Hepatocyte (in vitro differentiated cells): Measurements from ENCODE around the gene PIEZO1. TPM values are rescaled to one million over a fixed set of nuclear protein-coding genes. Genes with fewer than 3 reads are reported as not detected.
"Not testable (repeated sequence)": the region's sequence is repeated elsewhere in the genome, so short reads cannot be mapped to it uniquely, and the experiment has no call there.

Experiments
- DNase-seq: peaks from one replicate; pipeline ENCODE4 v3.0.0-alpha.2; 2016; ENCODE audit warnings: low spot score
- H2AFZ ChIP-seq: fragments of 200-600 bp; sonication (generic); 2 replicates; pipeline ENCODE4 v1.6.0; 2016; ENCODE audit warnings: antibody characterized with exemption, mild to moderate bottlenecking
- H3K27ac ChIP-seq: fragments of 200-600 bp; sonication (generic); 2 replicates; pipeline ENCODE4 v1.5.1; 2016; ENCODE audit warnings: mild to moderate bottlenecking
- H3K27me3 ChIP-seq: fragments of 200-600 bp; sonication (generic); 2 replicates; pipeline ENCODE4 v1.6.1; 2016
- H3K36me3 ChIP-seq: fragments of 200-600 bp; sonication (generic); replicated peaks from 2 replicates; pipeline ENCODE4 v1.5.1; 2016; ENCODE audit warnings: low read depth; ENCODE audit not compliant: insufficient read depth
- H3K4me1 ChIP-seq: fragments of 200-600 bp; sonication (generic); 2 replicates; pipeline ENCODE4 v1.5.1; 2016; ENCODE audit warnings: mild to moderate bottlenecking, moderate library complexity; ENCODE audit not compliant: insufficient read depth
- H3K4me2 ChIP-seq: fragments of 200-600 bp; sonication (generic); 2 replicates; pipeline ENCODE4 v1.6.0; 2016
- H3K4me3 ChIP-seq: fragments of 200-600 bp; sonication (generic); 2 replicates; pipeline ENCODE4 v1.5.1; 2016; ENCODE audit warnings: mild to moderate bottlenecking
- H3K79me2 ChIP-seq: fragments of 200-600 bp; sonication (generic); 2 replicates; pipeline ENCODE4 v1.6.0; 2017; ENCODE audit warnings: mild to moderate bottlenecking
- H3K9me2 ChIP-seq: fragments of 200-600 bp; sonication (generic); replicated peaks from 2 replicates; pipeline ENCODE4 v1.6.0; 2017; ENCODE audit warnings: mild to moderate bottlenecking; ENCODE audit not compliant: insufficient read depth
- H3K9me3 ChIP-seq: fragments of 200-600 bp; sonication (generic); 2 replicates; pipeline ENCODE4 v1.5.1; 2016; ENCODE audit warnings: low read depth, mild to moderate bottlenecking
- H4K20me1 ChIP-seq: fragments of 200-600 bp; sonication (generic); 2 replicates; pipeline ENCODE4 v1.6.0; 2016; ENCODE audit warnings: mild to moderate bottlenecking; ENCODE audit not compliant: insufficient read depth, poor library complexity, severe bottlenecking
- EZH2 ChIP-seq: fragments of 200-600 bp; sonication (generic); IDR thresholded peaks from 2 replicates; pipeline ENCODE4 v1.6.1; 2016; ENCODE audit warnings: antibody characterized with exemption, mild to moderate bottlenecking, borderline replicate concordance
- EZH2phosphoT487 ChIP-seq: fragments of 200-600 bp; sonication (generic); IDR thresholded peaks from one replicate; pipeline ENCODE4 v1.6.1; 2018; ENCODE audit warnings: antibody characterized with exemption, mild to moderate bottlenecking, low read depth, moderate library complexity; ENCODE audit not compliant: unreplicated experiment, severe bottlenecking
- WGBS: methylation state at CpG from one replicate; pipeline ENCODE4 v1.1.6; 2016; ENCODE audit warnings: low lambda C conversion rate; ENCODE audit errors: missing lambda C conversion rate; 5-methylcytosine and 5-hydroxymethylcytosine counted together
- microRNA-seq: library from miRNA; unstranded; fragments of <30 nt; microRNA quantifications from one replicate; pipeline ENCODE4, GENCODE V29; 2017
- polyA plus RNA-seq: library from polyadenylated mRNA; unstranded; fragments of >200 nt; fragmentation: Nextera tagmentation; extraction: Ambion mirVana; gene quantifications from 2 replicates; pipeline ENCODE4 v1.2.1, GENCODE V29; 2016
- total RNA-seq: library from RNA; depleted of rRNA; stranded (reverse); fragments of >200 nt; gene quantifications from 2 replicates; pipeline ENCODE4 v1.2.3, GENCODE V29; 2014
- TF ChIP-seq, protein P1 (sequence below): fragments of 200-600 bp; sonication (generic); IDR thresholded peaks from 2 replicates; pipeline ENCODE4 v1.5.1; 2016; ENCODE audit warnings: antibody characterized with exemption, mild to moderate bottlenecking; ENCODE audit not compliant: poor library complexity

The PIEZO1 gene
- total and polyA plus RNA-seq, 2 experiments from 2014 or later = 70.6 to 77.0 TPM

- no peaks in the 10 kb centered on the region for H3K9me3 ChIP-seq
- peaks cover 6% of the 10 kb centered on the region for H3K79me2 ChIP-seq
- no peaks in the 10 kb centered on the region for H4K20me1 ChIP-seq
- H3K27ac ChIP-seq = no peak overlapping the region
- no peak overlapping the region for H3K4me3 ChIP-seq
- TF ChIP-seq EZH2 (no peak), EZH2phosphoT487 (no peak)
- TF ChIP-seq, protein P1, sequence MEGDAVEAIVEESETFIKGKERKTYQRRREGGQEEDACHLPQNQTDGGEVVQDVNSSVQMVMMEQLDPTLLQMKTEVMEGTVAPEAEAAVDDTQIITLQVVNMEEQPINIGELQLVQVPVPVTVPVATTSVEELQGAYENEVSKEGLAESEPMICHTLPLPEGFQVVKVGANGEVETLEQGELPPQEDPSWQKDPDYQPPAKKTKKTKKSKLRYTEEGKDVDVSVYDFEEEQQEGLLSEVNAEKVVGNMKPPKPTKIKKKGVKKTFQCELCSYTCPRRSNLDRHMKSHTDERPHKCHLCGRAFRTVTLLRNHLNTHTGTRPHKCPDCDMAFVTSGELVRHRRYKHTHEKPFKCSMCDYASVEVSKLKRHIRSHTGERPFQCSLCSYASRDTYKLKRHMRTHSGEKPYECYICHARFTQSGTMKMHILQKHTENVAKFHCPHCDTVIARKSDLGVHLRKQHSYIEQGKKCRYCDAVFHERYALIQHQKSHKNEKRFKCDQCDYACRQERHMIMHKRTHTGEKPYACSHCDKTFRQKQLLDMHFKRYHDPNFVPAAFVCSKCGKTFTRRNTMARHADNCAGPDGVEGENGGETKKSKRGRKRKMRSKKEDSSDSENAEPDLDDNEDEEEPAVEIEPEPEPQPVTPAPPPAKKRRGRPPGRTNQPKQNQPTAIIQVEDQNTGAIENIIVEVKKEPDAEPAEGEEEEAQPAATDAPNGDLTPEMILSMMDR = no peak
- H3K4me2 ChIP-seq = no peak overlapping the region
- H2AFZ ChIP-seq = no peak overlapping the region
- WGBS = 87% methylated on average over 10 of the region's 10 CpGs
- H3K27me3 ChIP-seq = no peaks in the 10 kb centered on the region
- no peaks in the 10 kb centered on the region for H3K9me2 ChIP-seq
- no peaks in the 10 kb centered on the region for H3K4me1 ChIP-seq
- DNase-seq = no peak
- no peaks in the 10 kb centered on the region for H3K36me3 ChIP-seq
Measured at GRCh38 chr16:88669980-88670379, 115.0 kb downstream of the PIEZO1 start.

DNA sequence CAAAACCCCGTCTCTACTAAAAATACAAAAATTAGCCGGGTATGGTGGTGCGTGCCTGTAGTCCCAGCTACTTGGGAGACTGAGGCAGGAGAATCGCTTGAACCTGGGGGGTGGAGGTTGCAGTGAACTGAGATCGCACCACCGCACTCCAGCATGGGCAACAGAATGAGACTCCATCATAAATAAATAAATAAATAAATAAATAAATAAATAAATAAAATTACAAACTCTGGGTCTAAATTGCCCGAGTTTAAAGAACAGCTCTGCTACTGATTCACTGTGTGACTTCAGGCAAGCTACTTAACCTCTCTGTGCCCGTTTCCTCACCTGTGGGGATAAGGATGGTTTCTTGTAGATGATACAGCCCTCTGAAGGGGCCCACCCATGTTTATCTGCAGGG is 115.5 kb downstream of the PIEZO1 start:
- H3K4me3 ChIP-seq, H3K36me3 ChIP-seq, H2AFZ ChIP-seq, H3K9me3 ChIP-seq, H3K9me2 ChIP-seq, H4K20me1 ChIP-seq, DNase-seq, H3K4me1 ChIP-seq, H3K4me2 ChIP-seq, H3K27ac ChIP-seq, H3K27me3 ChIP-seq: not testable (repeated sequence)
- peaks cover 11% of the 10 kb centered on the region for H3K79me2 ChIP-seq
- WGBS = 95% methylated on average over 8 of the region's 8 CpGs

DNA sequence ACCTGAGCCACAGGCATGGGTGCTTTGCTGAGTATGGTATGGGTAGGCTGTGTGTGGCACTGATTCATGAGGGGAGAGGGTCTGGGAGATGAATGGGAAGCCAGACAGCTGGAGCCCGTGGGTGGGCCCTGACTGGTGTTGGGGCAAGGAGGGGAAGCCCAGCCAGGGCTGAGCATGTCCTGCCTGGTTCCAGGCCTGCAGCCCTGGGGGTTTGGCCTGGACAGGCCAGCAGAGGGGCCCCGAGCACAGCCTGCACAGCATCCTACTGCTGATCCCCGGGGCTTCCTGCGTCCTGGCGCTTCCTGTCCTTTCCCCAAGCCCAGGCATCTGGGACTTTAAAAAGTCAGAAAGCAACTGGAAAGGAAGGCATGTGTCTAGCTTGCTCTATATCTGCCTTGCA is 117.6 kb downstream of the PIEZO1 start:
- Histone ChIP-seq H3K27me3 (no peaks in the 10 kb centered on the region), H4K20me1 (peaks cover under 1% of the 10 kb centered on the region), H3K4me3 (no peak overlapping the region), H3K4me1 (peaks cover 2% of the 10 kb centered on the region), H2AFZ (no peak overlapping the region), H3K4me2 (no peak overlapping the region), H3K9me3 (no peaks in the 10 kb centered on the region), H3K79me2 (peaks cover 23% of the 10 kb centered on the region), H3K36me3 (no peaks in the 10 kb centered on the region), H3K9me2 (no peaks in the 10 kb centered on the region), H3K27ac (no peak overlapping the region)
- 50% methylated on average over 5 of the region's 5 CpGs for WGBS
- DNase-seq = no peak
- TF ChIP-seq EZH2phosphoT487 = no peak
- TF ChIP-seq EZH2 = no peak
- TF ChIP-seq, protein P1 = no peak

DNA sequence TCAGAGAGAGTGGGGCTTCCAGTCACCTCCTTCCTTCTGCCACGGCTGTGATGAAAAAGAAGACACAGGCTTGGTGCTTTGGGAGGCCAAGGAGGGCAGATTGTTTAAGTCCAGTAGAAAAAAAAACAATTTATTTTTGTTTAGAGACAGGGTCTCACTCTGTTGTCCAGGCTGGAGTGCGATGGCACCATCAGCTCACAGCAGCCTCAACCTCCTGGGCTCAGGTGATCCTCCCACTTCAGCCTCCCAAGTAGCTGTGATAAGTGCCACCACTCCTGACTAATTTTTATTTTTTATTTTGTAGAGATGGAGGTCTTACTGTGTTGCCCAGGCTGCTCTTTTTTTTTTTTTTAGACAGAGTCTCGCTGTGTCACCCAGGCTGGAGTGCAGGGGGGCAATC is 119.5 kb downstream of the PIEZO1 start:
- no peak for DNase-seq
- H2AFZ ChIP-seq = no peak overlapping the region
- H3K4me1 ChIP-seq = peaks cover 14% of the 10 kb centered on the region
- TF ChIP-seq, protein P1 = no peak
- TF ChIP-seq EZH2 (no peak), EZH2phosphoT487 (no peak)
- H3K79me2 ChIP-seq = peaks cover 42% of the 10 kb centered on the region
- no peaks in the 10 kb centered on the region for H3K9me3 ChIP-seq
- no peak overlapping the region for H3K4me3 ChIP-seq
- H3K36me3 ChIP-seq = no peaks in the 10 kb centered on the region
- no peak overlapping the region for H3K27ac ChIP-seq
- H3K27me3 ChIP-seq = no peaks in the 10 kb centered on the region
- 90% methylated on average over 3 of the region's 3 CpGs for WGBS
- no peaks in the 10 kb centered on the region for H3K9me2 ChIP-seq
- no peak overlapping the region for H3K4me2 ChIP-seq
- peaks cover 15% of the 10 kb centered on the region for H4K20me1 ChIP-seq

Small RNA genes within 50 kb of the gene (microRNA-seq; reads per million reads assigned to microRNA genes)
- gene MIR4722 = not detected

Other genes starting within 250 kb of the PIEZO1 start
- gene ZC3H18, start 214.8 kb downstream of the PIEZO1 start, total RNA-seq = 8.1 and 16.8 TPM in 2 replicates
- 30.7 and 37.1 TPM in 2 replicates for gene ZC3H18, start 214.8 kb downstream of the PIEZO1 start, polyA plus RNA-seq
- gene IL17C, start 146.6 kb downstream of the PIEZO1 start, total RNA-seq = 0.40 TPM in 1 of 2 replicates, not detected in the other
- gene IL17C, start 146.6 kb downstream of the PIEZO1 start, polyA plus RNA-seq = 0.57 and 0.79 TPM in 2 replicates
- gene CYBA, start 134.2 kb downstream of the PIEZO1 start, total RNA-seq = 196 and 255 TPM in 2 replicates
- gene CYBA, start 134.2 kb downstream of the PIEZO1 start, polyA plus RNA-seq = 419 and 516 TPM in 2 replicates
- 71.9 and 78.6 TPM in 2 replicates for gene MVD, start 122.1 kb downstream of the PIEZO1 start, total RNA-seq
- 142 and 152 TPM in 2 replicates for gene MVD, start 122.1 kb downstream of the PIEZO1 start, polyA plus RNA-seq
- 1.7 and 2.5 TPM in 2 replicates for gene SNAI3, start 98.7 kb downstream of the PIEZO1 start, total RNA-seq
- 4.1 and 5.0 TPM in 2 replicates for gene SNAI3, start 98.7 kb downstream of the PIEZO1 start, polyA plus RNA-seq
- 10.1 and 14.0 TPM in 2 replicates for gene RNF166, start 78.8 kb downstream of the PIEZO1 start, total RNA-seq
- 14.3 and 16.8 TPM in 2 replicates for gene RNF166, start 78.8 kb downstream of the PIEZO1 start, polyA plus RNA-seq
- gene CTU2, start 78.7 kb downstream of the PIEZO1 start, total RNA-seq = 5.9 and 8.9 TPM in 2 replicates
- gene CTU2, start 78.7 kb downstream of the PIEZO1 start, polyA plus RNA-seq = 19.5 and 21.2 TPM in 2 replicates
- gene CDT1, start 18.6 kb upstream of the PIEZO1 start, total RNA-seq = 5.2 and 6.9 TPM in 2 replicates
- 5.1 and 6.8 TPM in 2 replicates for gene CDT1, start 18.6 kb upstream of the PIEZO1 start, polyA plus RNA-seq
- 101 and 119 TPM in 2 replicates for gene APRT, start 26.7 kb upstream of the PIEZO1 start, total RNA-seq
- gene APRT, start 26.7 kb upstream of the PIEZO1 start, polyA plus RNA-seq = 237 and 273 TPM in 2 replicates
- gene GALNS, start 71.7 kb upstream of the PIEZO1 start, total RNA-seq = 19.6 and 22.4 TPM in 2 replicates
- gene GALNS, start 71.7 kb upstream of the PIEZO1 start, polyA plus RNA-seq = 38.9 and 53.5 TPM in 2 replicates
- gene TRAPPC2L, start 71.9 kb upstream of the PIEZO1 start, total RNA-seq = 58.7 and 70.8 TPM in 2 replicates
- gene TRAPPC2L, start 71.9 kb upstream of the PIEZO1 start, polyA plus RNA-seq = 191 and 215 TPM in 2 replicates
- gene PABPN1L, start 81.4 kb upstream of the PIEZO1 start, total RNA-seq = not detected in 2 replicates
- not detected in 2 replicates for gene PABPN1L, start 81.4 kb upstream of the PIEZO1 start, polyA plus RNA-seq
- 0.07 TPM in 1 of 2 replicates, not detected in the other for gene CBFA2T3, start 192.0 kb upstream of the PIEZO1 start, total RNA-seq
- gene CBFA2T3, start 192.0 kb upstream of the PIEZO1 start, polyA plus RNA-seq = 1.1 and 1.5 TPM in 2 replicates